HCT116 (cell line): ENCODE data around the gene ASNSD1. TPM values are rescaled to one million over a fixed set of nuclear protein-coding genes. Genes with fewer than 3 reads are reported as not detected.

ENCODE experiments used
- ATAC-seq: fragments of 200-7000 bp; cut with Tn5 transposase; 2 replicates; pipeline ENCODE4 v1.9.1; 2020; ENCODE audit warnings: mild to moderate bottlenecking, moderate library complexity
- BruUV-seq: library from RNA; stranded (reverse); fragments of 400-500 nt; replicated peaks from 2 replicates; lab custom pipeline; 2021; lab: Mats Ljungman, UMichigan
- CTCF ChIA-PET: fragments of 300-600 bp; sonication (Branson Sonifier 250); formaldehyde crosslinking; loops from one replicate; lab custom pipeline; 2021; ENCODE audit warnings: antibody characterized with exemption; lab: Charles Lee
- POLR2A ChIA-PET: fragments of 300-600, 350-600 bp; sonication (Branson Sonifier 250); formaldehyde crosslinking; loops from one replicate; lab custom pipeline; 2021; ENCODE audit warnings: antibody characterized with exemption; lab: Charles Lee
- RAD21 ChIA-PET, 2 experiments: fragments of 300-600 bp; sonication (Branson Sonifier 250); formaldehyde crosslinking; loops; one replicate each; lab custom pipeline; 2023; ENCODE audit warnings: low total read pairs in 2 of 2; ENCODE audit not compliant: uncharacterized antibody in 2 of 2, unreplicated experiment in 2 of 2, low non-redundant PET in 1 of 2; lab: Charles Lee
- DNase-seq: peaks from one replicate; pipeline ENCODE4 v3.0.0-alpha.2; 2010; ENCODE audit warnings: low read depth, low spot score
- H2AFZ ChIP-seq: fragments of 200-600 bp; shearing (Covaris generic), sonication (generic); 2 replicates; pipeline ENCODE4 v1.6.1; 2017; ENCODE audit warnings: low read depth, mixed run types, mixed read lengths, antibody characterized with exemption, low read length; ENCODE audit not compliant: poor library complexity, severe bottlenecking
- H3K27ac ChIP-seq: 2 replicates; pipeline ENCODE4 v1.5.1; 2012; ENCODE audit warnings: low read depth, low read length
- H3K27me3 ChIP-seq: fragments of 200-600 bp; sonication (generic); 2 replicates; pipeline ENCODE4 v1.6.1; 2016; ENCODE audit warnings: mixed run types, low read length, mixed read lengths; ENCODE audit not compliant: insufficient read depth
- H3K36me3 ChIP-seq, 2 experiments: fragments of 200-500 bp in 1 of 2; fragments of 200-600 bp in 1 of 2; sonication (Bioruptor generic) in 1 of 2; sonication (generic) in 1 of 2; 2 replicates each; pipeline versions ENCODE4 v1.5.1 to v1.6.1; 2014 to 2016; ENCODE audit warnings: low read length in 2 of 2, inconsistent platforms in 1 of 2, mixed read lengths in 1 of 2, mixed run types in 1 of 2; ENCODE audit not compliant: insufficient read depth in 2 of 2, control insufficient read depth in 1 of 2
- H3K4me1 ChIP-seq, 2 experiments: fragments of 200-600 bp in 1 of 2; sonication (generic) in 1 of 2; 2 replicates each; pipeline versions ENCODE4 v1.5.1 to v1.6.1; 2012 to 2017; ENCODE audit warnings: low read length in 2 of 2, inconsistent platforms in 1 of 2, mild to moderate bottlenecking in 1 of 2, mixed read lengths in 1 of 2, mixed run types in 1 of 2, moderate library complexity in 1 of 2; ENCODE audit not compliant: insufficient read depth in 2 of 2, control insufficient read depth in 1 of 2
- H3K4me2 ChIP-seq: fragments of 200-600 bp; sonication (generic); 2 replicates; pipeline ENCODE4 v1.6.1; 2017; ENCODE audit warnings: mixed run types, low read length, mixed read lengths
- H3K4me3 ChIP-seq, 2 experiments: fragments of 200-600 bp in 1 of 2; sonication (generic) in 1 of 2; replicated peaks in 1 of 2; 2 replicates each; pipeline ENCODE4 v1.5.1; 2011 to 2016; ENCODE audit warnings: low read length in 2 of 2, control low read depth in 1 of 2, low read depth in 1 of 2, mild to moderate bottlenecking in 1 of 2, mixed read lengths in 1 of 2, mixed run types in 1 of 2
- H3K79me2 ChIP-seq: fragments of 200-600 bp; sonication (generic); 2 replicates; pipeline ENCODE4 v1.6.1; 2017; ENCODE audit warnings: mild to moderate bottlenecking, mixed run types, low read length, moderate library complexity, mixed read lengths; ENCODE audit not compliant: insufficient read depth
- H3K9ac ChIP-seq: fragments of 200-600 bp; sonication (generic); 2 replicates; pipeline ENCODE4 v1.6.1; 2016; ENCODE audit warnings: low read length, mixed read lengths
- H3K9me2 ChIP-seq: fragments of 200-600 bp; sonication (generic), shearing (Covaris generic); 2 replicates; pipeline ENCODE4 v1.6.1; 2017; ENCODE audit warnings: mixed run types, mild to moderate bottlenecking, moderate library complexity; ENCODE audit not compliant: insufficient read depth
- H3K9me3 ChIP-seq, 2 experiments: fragments of 200-500 bp in 1 of 2; fragments of 200-600 bp in 1 of 2; sonication (Bioruptor generic) in 1 of 2; sonication (generic) in 1 of 2; 2 replicates each; pipeline ENCODE4 v1.6.1; 2014 to 2017; ENCODE audit warnings: low read length in 2 of 2, mixed read lengths in 2 of 2, inconsistent platforms in 1 of 2, low read depth in 1 of 2, mild to moderate bottlenecking in 1 of 2, mixed run types in 1 of 2, moderate library complexity in 1 of 2; ENCODE audit not compliant: control insufficient read depth in 1 of 2, insufficient read depth in 1 of 2
- H4K20me1 ChIP-seq: fragments of 200-600 bp; sonication (generic), shearing (Covaris generic); 2 replicates; pipeline ENCODE4 v1.6.1; 2017; ENCODE audit warnings: mixed run types, mild to moderate bottlenecking, moderate library complexity; ENCODE audit not compliant: insufficient read depth
- JUND ChIP-seq: IDR thresholded peaks from 2 replicates; pipeline ENCODE4 v1.6.1; 2012
- POLR2A ChIP-seq: IDR thresholded peaks from 2 replicates; pipeline ENCODE4 v1.7.0; 2011; ENCODE audit warnings: borderline replicate concordance; ENCODE audit not compliant: insufficient read depth, insufficient read length; ENCODE audit errors: extremely low read depth
- SP1 ChIP-seq: IDR thresholded peaks from 2 replicates; pipeline ENCODE4 v1.6.1; 2012; ENCODE audit warnings: low read depth
- SRF ChIP-seq: IDR thresholded peaks from 2 replicates; pipeline ENCODE4 v1.6.1; 2012; ENCODE audit warnings: low read depth
- YY1 ChIP-seq: IDR thresholded peaks from 2 replicates; pipeline ENCODE4 v1.6.1; 2011; ENCODE audit warnings: low read length, low read depth, moderate library complexity, mild to moderate bottlenecking; ENCODE audit not compliant: insufficient replicate concordance; ENCODE audit errors: extremely low read depth
- ZFX ChIP-seq: fragments of 450-650 bp; IDR thresholded peaks from 2 replicates; pipeline ENCODE4 v1.6.1; 2017
- intact Hi-C: fragments of 100-400 bp; cut with micrococcal nuclease; formaldehyde crosslinking; loops from 2 replicates; pipeline ENCODE4 v1.10.0; 2022
- total RNA-seq: library from RNA; stranded (reverse); gene quantifications from one replicate; pipeline ENCODE4 v1.2.1, GENCODE V29; 2021; ENCODE audit not compliant: unreplicated experiment
- TF ChIP-seq, protein P1 (sequence below): IDR thresholded peaks from 2 replicates; pipeline ENCODE4 v1.6.1; 2012; ENCODE audit warnings: low read depth
- TF ChIP-seq, protein P2 (sequence below): IDR thresholded peaks from 2 replicates; pipeline ENCODE4 v1.6.1; 2012
- TF ChIP-seq, protein P3 (sequence below): IDR thresholded peaks from 2 replicates; pipeline ENCODE4 v1.6.1; 2012

The ASNSD1 gene
- total RNA-seq, 1 experiment from 2014 or later, result 33.6 TPM

DNA sequence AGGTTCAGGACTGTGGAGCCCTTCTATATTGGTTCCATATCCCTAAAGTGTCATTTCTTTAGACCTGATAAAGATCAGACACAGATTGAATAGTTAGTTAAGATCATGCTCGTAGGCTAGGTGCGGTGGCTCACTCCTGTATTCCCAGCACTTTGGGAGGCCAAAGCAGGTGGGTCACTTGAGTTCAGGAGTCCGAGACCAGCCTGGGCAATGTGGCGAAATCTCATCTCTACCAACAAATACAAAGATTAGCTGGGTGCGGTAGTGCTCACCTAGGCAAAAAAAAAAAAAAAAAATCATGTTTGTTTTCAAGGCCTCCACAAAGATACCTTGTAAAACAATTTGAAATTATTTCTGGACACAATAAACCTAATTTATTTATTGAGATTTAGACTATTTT, 8.7 kb downstream of the ASNSD1 start (continued):
- TF ChIP-seq POLR2A, result no peak

DNA sequence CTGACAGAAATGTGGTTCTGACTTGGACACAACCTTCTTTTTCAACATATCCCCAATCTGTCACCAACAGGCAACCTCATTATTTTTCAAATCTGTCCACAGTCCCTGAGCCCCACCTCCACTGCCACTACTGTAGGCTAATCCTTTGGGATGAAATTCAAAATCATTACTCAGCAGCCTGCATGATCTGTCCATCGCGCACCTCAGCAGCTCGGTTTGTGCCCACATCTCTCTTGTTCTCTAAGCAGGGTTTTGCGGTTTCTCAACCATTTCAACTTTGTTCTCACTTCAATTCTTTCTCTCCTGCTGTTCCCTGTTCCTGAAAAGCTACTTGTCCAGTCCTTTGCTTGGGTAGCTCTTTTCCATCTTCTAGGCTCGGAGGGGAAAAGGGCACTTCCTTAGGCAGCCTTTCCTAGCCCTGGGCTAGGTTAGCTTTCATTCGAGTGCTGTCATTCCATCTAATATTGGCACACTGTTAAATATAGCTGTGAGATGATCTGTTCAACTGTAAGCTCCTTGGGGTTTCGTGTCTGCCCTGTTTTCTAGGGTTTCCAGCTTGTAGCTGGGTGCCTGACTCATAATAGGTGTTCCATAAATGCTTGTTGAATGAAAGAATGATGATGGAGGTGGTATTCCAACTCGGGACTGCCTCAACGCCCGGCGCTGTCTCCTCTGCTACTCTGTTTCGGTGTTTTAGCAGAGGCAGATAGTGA, 12.6 kb downstream of the ASNSD1 start:
- no peak for DNase-seq
- Histone ChIP-seq H3K9me2 (peaks cover 2% of the 10 kb centered on the region; the same call in 1 of the 2 replicates), H3K27ac (no peak overlapping the region), H4K20me1 (no peaks in the 10 kb centered on the region), H3K27me3 (no peaks in the 10 kb centered on the region), H3K4me2 (no peak overlapping the region), H2AFZ (no peak overlapping the region), H3K79me2 (peaks cover under 1% of the 10 kb centered on the region; the same call in 1 of the 2 replicates), H3K4me3 (no peak overlapping the region), H3K9ac (no peak overlapping the region), H3K4me1 (no peaks in the 10 kb centered on the region), H3K9me3 (no peaks in the 10 kb centered on the region), H3K36me3 (peaks cover 13 to 17% of the 10 kb centered on the region in 2 experiments; a peak in 2 of 4 replicates)
- RAD21 ChIA-PET, result no interaction called here
- no peak for TF ChIP-seq SP1
- no peak for TF ChIP-seq SRF
- TF ChIP-seq, protein P1, sequence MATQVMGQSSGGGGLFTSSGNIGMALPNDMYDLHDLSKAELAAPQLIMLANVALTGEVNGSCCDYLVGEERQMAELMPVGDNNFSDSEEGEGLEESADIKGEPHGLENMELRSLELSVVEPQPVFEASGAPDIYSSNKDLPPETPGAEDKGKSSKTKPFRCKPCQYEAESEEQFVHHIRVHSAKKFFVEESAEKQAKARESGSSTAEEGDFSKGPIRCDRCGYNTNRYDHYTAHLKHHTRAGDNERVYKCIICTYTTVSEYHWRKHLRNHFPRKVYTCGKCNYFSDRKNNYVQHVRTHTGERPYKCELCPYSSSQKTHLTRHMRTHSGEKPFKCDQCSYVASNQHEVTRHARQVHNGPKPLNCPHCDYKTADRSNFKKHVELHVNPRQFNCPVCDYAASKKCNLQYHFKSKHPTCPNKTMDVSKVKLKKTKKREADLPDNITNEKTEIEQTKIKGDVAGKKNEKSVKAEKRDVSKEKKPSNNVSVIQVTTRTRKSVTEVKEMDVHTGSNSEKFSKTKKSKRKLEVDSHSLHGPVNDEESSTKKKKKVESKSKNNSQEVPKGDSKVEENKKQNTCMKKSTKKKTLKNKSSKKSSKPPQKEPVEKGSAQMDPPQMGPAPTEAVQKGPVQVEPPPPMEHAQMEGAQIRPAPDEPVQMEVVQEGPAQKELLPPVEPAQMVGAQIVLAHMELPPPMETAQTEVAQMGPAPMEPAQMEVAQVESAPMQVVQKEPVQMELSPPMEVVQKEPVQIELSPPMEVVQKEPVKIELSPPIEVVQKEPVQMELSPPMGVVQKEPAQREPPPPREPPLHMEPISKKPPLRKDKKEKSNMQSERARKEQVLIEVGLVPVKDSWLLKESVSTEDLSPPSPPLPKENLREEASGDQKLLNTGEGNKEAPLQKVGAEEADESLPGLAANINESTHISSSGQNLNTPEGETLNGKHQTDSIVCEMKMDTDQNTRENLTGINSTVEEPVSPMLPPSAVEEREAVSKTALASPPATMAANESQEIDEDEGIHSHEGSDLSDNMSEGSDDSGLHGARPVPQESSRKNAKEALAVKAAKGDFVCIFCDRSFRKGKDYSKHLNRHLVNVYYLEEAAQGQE, result no peak
- TF ChIP-seq, protein P2, sequence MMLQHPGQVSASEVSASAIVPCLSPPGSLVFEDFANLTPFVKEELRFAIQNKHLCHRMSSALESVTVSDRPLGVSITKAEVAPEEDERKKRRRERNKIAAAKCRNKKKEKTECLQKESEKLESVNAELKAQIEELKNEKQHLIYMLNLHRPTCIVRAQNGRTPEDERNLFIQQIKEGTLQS, result no peak
- no peak for TF ChIP-seq YY1
- TF ChIP-seq JUND, result no peak
- TF ChIP-seq ZFX, result no peak
- TF ChIP-seq, protein P3, sequence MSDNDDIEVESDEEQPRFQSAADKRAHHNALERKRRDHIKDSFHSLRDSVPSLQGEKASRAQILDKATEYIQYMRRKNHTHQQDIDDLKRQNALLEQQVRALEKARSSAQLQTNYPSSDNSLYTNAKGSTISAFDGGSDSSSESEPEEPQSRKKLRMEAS, result no peak
- CTCF ChIA-PET, result no interaction called here
- no TSS peak for BruUV-seq
- no peak for ATAC-seq
- POLR2A ChIA-PET, result no interaction called here
- intact Hi-C loops, result no loop called here
